H1 (cell line): ENCODE measurements around the gene EDC3. TPM values are rescaled to one million over a fixed set of nuclear protein-coding genes. Genes with fewer than 3 reads are reported as not detected.

Experiments used
- CBX8 ChIP-seq: fragments of 300-800, 300-1000 bp; sonication (generic); IDR thresholded peaks from 2 replicates; pipeline ENCODE4 v1.7.1; 2016; ENCODE audit warnings: low read depth, low read length, borderline replicate concordance
- GTF2F1 ChIP-seq: IDR thresholded peaks from 2 replicates; pipeline ENCODE4 v1.6.1; 2012; ENCODE audit warnings: low read depth, low read length, improper control_type of control experiment, borderline replicate concordance
- PHF8 ChIP-seq: fragments of 200-600 bp; sonication (generic); conservative IDR thresholded peaks from 2 replicates; pipeline ENCODE4 v1.7.1; 2012; ENCODE audit warnings: low read depth, mild to moderate bottlenecking, inconsistent platforms, low read length, moderate library complexity
- SUZ12 ChIP-seq: fragments of 200-600 bp; sonication (generic); IDR thresholded peaks from 2 replicates; pipeline ENCODE4 v1.6.1; 2012; ENCODE audit warnings: mild to moderate bottlenecking, inconsistent platforms, low read length, moderate library complexity, mixed read lengths
- TAF7 ChIP-seq: optimal IDR thresholded peaks from 2 replicates; pipeline ENCODE3; 2011; ENCODE audit warnings: low read depth, mild to moderate bottlenecking, inconsistent platforms, low read length, moderate library complexity, borderline replicate concordance
- TCF12 ChIP-seq: IDR thresholded peaks from 2 replicates; pipeline ENCODE4 v1.6.1; 2011; ENCODE audit warnings: low read depth, mild to moderate bottlenecking, low read length
- polyA plus RNA-seq, 7 experiments: library from polyadenylated mRNA; depleted of rRNA in 3 of 7; stranded (reverse) in 5 of 7; unstranded in 2 of 7; fragments of >200 nt in 5 of 7; fragments of 200-250 nt in 2 of 7; gene quantifications; 1 replicate in 5 of 7; 2 replicates in 1 of 7; 4 replicates in 1 of 7; pipeline versions ENCODE4 v1.2.1 to v1.2.3, GENCODE V29; 2011 to 2013; ENCODE audit warnings: missing spikeins in 2 of 7, mixed read lengths in 2 of 7
- total RNA-seq: library from RNA; stranded (reverse); fragmentation: NEBNext Ultra II Directional; extraction: Animal tissue kit (Norgen Biotek cat#: 25700); gene quantifications from 2 replicates; pipeline ENCODE4 v1.2.1, GENCODE V29; 2021

The EDC3 gene
- total and polyA plus RNA-seq, 2 of the 8 experiments (the other 6 are each of a cell fraction or from before 2014, with no cell fraction given): 45.0 to 50.8 TPM

- TF ChIP-seq GTF2F1 (no peak), TAF7 (no peak), SUZ12 (no peak), TCF12 (no peak), PHF8 (no peak), CBX8 (no peak)
These were observed 54.7 kb downstream of the EDC3 start (continued) for GRCh38 chr15:74641151-74641550.
